ENCODE measurements around the gene JAM2.

DNA sequence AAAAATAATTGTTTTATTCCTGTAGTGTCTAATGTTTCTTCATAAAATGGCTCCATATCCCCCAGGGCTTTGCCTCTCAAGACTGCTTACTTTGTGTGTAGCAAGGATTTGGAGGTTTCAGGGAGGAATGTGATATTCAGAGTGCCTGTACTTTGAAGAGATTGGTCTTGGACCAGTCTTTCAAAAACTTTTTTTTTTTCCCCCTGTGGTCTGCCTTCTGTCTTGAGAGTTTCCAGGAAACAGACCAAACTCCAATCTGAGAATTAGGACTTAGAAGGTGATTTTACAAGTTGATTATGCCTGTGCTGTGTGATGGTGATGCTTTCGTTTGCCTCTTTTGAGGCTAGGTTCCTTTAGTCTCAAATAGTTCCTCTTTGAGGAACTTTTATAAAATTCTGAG, 121.6 kb downstream of the JAM2 start:
- TF ChIP-seq, protein P1, sequence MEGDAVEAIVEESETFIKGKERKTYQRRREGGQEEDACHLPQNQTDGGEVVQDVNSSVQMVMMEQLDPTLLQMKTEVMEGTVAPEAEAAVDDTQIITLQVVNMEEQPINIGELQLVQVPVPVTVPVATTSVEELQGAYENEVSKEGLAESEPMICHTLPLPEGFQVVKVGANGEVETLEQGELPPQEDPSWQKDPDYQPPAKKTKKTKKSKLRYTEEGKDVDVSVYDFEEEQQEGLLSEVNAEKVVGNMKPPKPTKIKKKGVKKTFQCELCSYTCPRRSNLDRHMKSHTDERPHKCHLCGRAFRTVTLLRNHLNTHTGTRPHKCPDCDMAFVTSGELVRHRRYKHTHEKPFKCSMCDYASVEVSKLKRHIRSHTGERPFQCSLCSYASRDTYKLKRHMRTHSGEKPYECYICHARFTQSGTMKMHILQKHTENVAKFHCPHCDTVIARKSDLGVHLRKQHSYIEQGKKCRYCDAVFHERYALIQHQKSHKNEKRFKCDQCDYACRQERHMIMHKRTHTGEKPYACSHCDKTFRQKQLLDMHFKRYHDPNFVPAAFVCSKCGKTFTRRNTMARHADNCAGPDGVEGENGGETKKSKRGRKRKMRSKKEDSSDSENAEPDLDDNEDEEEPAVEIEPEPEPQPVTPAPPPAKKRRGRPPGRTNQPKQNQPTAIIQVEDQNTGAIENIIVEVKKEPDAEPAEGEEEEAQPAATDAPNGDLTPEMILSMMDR (IDR thresholded peaks at IDR 0.05): no peak
- no peak for TF ChIP-seq POLR2A (IDR thresholded peaks at IDR 0.05)
